ENCODE data around the gene GK.
"Not testable (repeated sequence)": the region's sequence is repeated elsewhere in the genome, so short reads cannot be mapped to it uniquely, and the experiment has no call there.

GK gene

DNA sequence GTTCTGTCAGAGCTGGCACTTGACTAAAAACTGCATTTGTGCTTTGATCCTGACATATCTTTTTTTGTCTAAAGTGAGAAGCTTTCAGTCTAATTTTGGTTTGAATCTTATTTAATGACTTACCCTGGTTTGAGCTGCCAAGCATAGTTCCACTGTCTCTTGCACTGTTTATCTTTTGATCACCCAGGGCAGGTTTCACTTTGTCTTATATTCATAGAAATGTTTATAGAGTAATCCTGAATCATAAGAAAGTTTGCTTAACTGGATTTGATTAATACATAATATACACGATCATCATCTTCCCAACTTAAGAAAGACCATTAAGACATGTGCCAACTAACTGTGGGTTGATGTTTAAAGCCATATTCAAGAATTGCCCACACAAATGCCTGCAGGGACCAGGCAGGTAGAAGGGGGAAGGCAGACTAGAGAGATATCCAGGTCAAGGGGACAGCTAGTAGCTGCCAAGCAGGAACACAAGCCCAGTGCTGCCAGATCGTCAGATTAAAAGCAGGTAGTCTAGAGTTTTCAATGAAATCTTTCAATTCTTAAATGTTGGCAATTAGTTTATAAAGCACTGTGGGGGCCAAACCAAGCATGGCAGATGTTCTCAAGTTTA, 1.9 kb downstream of the GK start:
- no peak for DNase-seq

DNA sequence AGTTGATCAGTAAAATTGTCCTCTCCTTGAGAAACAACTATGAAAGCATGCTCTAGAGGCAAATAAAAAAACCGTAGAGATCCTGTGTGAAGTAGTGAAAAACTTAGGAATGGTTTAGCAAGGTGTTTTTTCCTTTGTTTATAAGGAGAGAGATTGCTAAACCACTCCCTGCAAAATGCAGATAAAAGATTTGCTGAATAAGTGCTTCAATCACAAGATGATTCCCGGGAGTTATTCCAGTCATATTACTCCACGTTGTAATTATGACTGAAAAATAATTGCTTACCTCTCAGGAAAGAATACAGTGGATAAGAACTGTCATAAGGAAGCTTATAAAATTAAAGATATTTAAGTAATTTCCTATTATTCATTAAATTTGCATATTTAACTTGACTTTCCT, 2.8 kb downstream of the GK start:
- DNase-seq: no peak

DNA sequence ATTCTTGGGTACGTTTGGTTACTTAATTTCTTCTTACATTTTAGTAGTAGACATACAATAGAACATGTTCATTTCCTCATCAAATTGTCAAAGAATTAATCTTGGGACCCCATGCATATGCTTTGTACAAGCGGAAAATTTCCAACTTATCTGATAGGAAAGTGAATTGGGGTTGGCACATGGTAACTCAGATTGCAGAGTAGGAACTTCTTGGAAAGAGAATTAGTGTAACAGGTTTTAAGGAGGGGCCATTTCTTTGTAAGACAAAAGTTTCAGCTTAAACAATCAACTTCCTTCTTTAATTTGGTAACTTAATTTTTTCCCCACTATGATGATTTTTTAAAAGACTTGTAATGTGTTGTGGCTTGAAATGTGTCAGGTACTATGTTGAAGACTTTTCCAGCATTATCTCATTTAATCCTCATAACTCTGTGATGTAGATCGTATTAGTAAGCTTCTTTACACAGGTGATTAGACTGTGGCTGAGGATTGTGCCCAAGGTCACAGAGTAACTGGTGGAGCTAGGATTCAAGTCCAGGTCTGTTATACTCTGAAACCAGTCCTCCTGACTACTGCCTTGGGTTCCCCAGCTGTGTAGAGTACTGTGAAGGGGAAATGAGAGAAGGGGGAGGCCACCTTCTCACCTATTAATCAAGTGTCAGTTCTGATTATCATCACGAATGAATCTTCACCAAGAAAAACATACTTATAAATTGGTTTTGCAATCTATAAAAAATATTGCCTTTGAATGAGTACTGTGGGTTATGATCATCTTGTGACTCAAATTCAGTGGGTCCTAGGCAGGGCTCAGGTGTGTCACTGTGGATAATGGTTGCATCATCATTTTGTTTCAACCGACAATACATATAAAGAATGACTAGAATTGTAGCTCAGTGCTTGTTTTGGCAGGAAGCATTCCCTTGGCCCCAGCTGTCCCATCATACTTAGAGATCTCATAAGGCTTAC, 4.3 kb downstream of the GK start:
- no peak for DNase-seq

DNA sequence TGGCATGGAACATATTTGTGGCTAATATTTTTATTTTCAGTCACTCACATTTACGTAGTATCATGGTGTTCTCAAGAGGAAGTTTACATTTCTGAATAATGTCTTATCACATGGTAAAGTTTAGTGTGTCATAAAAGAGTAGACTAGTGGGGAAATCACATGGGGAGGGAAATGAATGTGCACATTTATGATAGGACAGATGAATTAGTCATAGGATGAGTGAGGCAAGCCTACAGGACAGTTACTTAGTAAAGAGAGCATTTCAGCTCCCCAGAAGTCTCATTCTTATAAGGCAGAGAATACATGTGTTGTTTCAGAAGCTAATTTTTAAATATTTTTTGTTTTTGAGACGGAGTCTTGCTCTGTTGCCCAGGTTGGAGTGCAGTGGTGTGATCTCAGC, 6.2 kb downstream of the GK start:
- peak; percentile 15 for DNase-seq

DNA sequence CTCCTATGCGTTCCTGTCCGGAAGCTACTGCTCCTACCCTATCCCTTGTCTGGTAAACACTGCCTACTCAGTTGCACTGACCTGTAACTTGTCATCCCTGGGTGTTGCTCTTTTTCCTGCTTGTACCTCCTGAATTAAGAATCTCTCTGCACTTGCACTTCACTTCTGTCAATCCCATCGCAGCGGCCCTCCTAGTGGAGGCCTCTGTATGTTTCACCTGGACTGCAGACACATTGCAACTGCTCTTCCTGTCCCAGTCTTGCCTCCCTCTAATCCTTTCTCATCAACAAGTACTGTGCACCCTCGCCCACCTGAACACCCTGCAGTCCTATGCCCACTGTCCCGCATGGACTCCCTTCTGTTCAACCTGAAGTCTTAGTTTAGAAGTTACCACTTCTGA, 8.0 kb downstream of the GK start:
- DNase-seq: no peak

DNA sequence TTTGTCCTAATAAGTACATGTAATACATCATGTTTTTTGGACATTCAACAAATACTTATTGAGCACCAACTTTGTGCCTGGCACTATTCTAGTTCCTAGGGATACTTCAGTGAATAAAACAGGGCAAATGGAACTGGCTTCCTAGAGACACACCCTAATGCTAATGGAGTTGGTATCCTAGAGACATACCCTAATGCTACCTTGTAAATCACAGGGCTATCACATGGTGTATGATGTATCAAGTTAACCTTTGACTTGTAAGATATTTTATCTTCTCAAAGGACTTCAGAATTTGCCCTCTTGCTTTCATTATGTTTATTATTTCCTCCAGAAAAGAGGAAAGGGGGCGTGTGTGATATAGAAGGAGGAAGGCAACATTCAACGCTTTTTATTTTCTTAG, 10.1 kb downstream of the GK start:
- DNase-seq: no peak

DNA sequence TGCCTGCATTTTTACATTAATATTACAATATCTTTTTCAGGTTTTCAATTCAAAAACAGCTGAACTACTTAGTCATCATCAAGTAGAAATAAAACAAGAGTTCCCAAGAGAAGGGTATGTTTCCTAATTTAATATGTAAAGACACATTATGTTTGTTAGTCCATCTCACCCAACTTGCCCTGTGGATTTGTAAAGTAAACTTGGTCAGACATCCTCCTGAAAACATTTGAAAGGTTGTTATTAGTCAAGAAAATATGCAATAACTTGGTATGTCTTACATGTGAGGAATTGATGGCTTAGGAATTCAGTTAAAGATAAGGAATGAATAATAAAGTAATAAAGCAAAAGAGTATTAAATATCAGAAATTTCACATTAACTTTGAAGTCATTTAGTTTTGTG, 12.2 kb downstream of the GK start:
- no peak for DNase-seq

DNA sequence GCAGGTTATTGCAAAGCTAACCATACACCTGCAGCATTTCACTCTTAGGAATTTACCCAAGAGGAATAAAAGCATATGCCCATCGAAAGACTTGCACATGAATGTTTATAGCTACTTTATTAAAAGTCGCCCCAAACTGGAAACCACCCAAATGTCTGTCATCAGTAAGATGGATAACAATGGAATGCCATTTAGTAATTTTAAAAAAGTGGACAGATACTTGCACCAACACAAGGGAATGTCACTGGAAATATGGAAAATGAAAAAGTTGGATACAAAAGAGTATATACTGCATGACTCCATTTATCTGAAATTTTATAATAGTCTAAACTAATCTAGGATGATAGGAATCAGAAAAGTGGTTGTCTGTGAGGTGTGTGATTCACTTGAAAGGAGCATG, 12.9 kb downstream of the GK start:
- no peak for DNase-seq

DNA sequence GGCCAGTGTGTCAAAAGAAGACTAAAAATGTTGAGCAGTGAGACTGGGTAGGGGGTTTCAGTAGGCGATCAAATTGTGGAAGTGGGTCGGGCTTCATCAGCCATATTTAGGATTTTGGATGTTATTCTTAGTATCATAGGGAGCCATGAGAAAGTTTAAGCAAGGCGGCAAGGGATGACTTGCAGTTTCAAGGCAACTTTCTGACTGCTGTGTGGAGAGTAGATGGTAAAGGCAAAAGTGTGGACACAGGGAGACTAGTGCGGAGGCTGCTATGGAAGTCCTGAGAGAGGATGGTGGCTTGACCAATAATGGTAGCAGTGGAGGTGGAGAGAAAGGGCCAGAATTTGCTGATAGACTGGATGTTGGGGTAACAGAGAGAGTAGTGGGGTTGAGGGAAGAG, 15.4 kb downstream of the GK start:
- no peak for DNase-seq

DNA sequence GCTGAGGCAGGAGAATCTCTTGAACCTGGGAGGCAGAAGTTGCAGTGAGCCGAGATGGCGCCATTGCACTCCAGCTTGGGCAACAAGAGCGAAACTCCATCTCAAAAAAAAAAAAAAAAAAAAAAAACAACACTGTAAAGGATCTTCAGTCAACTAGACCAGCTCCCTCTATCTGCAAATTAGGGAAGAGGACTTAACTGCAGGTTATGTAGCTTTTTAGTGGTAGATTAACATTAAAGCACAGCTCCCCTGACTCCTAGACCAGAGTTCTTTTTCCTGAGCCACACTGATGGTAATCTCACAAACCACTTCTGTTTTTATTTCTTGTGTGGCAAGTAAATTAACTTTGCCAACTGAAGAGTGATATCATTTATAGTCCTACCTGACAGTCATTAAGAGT, 18.0 kb downstream of the GK start:
- not testable (repeated sequence) for DNase-seq

DNA sequence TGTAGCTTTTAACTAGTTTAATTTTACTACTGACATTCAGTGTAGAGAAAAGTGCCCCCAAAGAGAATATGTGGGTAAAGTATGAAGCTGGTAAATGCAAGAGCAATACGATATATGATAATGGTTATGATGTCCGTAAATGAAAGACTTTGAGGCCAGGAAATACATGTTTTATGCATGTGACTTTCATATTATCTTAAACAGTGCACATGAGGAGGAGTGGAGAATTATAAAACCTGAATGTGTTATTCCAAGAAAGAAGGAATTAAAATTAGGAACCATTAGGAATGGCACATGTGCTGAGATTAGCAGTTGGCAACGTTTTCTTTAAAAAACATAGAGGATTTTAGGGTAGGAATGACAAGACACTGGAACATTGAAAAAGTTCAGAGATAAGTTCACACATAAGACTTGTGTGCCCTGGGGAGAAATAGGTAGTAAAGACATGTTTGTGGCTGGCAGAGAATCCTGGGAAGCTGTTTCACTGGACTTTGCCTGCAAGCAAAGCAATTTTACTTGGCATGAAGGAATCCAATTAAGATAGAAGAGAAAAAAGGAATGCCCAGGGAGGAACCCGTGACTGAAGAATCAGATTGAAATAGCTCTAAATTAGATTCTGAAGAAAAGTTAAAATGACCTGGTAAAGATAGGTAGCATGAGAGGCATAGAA, 20.0 kb downstream of the GK start:
- DNase-seq: no peak

DNA sequence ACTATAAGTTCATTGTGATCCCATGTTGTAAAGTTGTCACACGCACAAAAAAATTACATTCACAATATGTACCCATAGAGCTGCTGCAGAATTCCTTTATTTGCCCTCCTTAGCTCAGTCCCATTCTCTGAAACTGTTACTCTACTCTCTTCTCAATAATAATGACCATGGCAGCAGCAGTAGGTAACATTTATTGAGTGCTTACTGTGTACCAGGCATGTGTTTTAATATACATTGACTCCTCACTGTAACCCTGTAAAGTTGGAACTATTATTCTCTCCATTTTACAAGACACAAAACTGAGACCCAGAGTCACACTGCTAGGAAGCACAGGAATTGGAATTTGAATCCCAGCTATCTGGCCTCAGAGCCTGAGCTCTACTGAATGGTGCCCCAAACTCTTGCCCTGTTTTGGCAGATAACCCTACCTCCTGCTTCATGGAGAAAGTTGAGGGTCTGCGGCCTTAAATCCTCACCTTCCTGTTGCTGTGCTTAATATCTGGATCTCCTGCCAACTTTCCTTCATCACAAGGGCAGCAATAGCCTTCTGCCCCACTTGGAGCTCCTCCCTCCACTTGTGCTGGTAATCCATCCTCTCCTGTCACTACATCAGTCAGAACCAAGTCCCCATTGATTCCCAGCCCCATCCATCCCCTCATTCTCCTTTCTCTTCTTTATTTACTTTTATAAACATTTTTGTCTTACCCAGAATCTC, 20.8 kb downstream of the GK start:
- DNase-seq: no peak

DNA sequence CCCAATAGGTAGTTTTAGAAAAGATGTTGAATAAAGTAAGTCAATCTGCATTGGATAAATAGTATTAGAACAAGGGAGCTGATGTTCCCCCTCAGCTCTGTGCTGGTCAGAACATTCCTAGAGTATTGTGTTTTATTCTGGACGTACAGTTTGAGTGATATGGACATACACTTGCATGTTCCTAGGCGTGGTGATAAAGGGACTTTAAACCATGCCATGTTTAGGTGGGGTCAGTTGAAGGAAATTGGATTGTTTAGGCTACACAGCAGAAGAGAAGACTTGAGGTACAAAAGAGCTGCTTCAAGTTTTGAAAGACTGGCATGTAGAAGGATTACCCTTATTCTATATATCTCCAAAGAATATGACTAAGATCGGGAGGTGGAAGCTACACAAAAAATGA, 21.6 kb downstream of the GK start:
- no peak for DNase-seq

DNA sequence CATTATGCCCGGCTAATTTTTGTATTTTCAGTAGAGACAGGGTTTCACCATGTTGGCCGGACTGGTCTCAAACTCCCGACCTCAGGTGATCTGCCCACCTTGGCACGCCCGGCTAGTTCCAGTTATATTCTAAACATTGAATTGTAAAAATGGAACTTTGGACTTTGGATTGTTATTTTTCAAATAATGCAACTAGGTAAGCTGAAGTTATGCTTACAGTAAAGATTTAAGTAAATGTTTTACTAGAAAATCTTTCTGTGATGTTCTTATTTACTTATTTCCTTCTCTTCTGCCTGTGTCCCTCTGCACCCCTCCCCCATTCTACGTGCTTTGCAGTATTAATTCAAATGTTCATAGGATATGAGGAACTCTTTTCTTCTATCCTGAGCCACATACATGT, 26.1 kb downstream of the GK start:
- no peak for DNase-seq

DNA sequence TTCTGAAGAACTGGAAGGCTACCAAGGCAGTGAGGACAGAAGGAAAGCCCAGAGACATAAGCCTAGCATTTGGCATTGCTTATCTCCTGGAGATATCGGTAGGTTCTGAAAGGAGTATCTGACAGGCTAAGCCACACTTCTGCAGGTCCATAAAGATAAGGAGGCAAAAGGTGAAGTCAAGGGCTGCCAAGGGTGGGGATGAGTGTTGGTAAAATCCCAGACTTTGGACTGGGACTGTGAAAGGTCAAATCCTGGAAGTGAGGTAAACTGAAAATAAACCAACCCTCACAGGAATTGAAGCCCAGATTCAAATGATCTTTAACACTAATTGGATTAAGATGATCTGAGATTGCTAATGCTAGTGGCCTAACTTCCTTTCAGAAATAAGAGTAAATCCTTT, 27.4 kb downstream of the GK start:
- DNase-seq: no peak

DNA sequence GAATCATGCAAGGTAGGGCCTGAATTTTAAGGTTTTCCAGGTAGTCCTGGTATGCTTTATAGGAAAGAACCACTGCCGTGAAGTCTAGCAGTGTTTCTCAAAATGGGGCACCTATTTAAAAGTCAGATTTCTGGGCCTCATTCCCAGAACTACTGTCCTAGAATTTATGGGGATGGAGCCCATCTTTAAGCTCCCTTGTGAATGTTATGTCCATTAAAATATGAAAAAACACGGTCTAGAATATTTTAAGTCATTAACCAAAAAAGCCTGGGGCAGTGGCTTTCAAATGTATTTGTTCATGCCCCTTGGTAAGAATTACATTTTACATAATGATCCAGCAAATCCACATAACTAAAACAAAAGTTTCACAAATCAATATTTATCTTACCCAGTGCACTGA, 35.4 kb downstream of the GK start:
- no peak for DNase-seq

DNA sequence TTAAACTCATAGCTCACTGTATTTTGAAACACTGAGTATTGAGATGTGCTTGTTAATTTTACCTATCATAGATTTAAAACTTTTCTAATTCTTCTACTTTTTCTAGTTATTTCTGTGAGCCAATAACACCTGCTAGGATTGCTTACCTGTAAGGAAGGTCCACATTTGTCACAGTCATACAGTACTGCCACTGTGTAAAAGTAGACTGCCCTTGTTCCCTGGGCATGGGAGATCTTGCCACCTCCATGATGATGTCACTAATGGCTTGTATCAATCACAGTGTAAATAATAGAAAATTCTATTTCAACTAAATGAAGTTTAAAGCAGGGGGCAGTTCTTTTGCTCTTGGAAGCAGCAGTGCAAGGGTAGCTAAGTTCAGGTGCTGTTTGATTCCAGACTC, 35.9 kb downstream of the GK start:
- DNase-seq: no peak

DNA sequence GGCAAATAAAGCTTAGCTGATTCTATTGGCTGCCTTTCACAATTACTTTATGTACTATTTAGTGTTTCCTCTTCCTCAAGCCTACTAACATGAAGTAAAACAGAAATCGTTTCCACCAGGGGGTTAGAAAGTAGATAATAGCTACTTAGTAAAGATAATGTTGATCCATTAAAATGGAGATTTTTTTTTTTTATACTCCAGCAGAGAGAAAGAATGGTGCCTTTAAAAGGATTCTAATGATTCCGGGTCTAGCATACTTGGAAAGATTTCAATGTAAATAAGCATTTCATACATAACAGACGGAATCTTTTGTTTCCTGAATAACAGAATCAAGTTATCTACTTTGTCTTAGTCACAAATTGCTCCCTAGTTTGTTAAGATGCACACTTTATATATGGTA, 37.1 kb downstream of the GK start:
- DNase-seq: no peak

DNA sequence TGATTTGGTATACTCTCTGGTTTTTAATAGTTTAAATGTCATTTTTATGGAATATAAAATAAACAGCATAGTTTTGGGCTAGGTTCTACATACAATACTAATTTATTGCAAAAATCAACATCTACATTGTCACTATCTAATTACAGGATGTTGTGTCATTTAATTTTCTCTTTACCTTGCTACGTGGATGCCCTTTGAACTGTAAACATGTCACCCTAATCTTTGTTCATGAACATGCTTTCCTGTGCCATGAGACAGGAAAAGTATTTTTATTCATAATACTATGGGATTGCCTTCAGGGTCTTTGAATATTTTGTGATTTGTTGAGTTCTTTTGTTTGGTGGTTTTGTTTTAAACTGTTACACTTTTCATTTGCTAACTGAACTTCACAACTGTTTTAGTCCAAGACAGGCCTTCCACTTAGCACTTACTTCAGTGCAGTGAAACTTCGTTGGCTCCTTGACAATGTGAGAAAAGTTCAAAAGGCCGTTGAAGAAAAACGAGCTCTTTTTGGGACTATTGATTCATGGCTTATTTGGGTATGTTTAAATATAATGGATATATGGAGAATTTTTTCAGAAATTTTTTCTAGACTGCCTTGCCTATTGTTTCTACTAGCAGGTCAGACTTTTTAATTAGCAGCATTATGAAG, 40.9 kb downstream of the GK start:
- DNase-seq: no peak

DNA sequence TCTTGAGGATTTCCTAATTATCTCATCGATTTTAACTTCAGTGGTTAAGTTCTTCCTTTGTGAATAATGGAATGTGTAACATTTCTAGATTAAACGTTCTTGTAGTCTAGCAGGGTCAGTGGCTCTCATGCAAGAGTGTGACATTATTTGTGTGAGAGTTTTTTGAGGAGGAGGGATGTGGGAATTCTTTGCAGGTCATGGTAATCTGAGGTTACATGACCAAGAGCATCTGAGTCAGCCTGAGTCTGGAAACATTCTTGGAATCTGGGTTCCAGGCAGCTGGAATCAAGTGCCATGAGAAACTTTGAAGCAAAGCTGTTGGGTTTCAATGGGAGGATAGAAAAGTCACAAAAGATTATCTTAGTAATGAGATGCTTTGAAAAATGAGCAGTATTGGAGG, 49.5 kb downstream of the GK start:
- no peak for DNase-seq

DNA sequence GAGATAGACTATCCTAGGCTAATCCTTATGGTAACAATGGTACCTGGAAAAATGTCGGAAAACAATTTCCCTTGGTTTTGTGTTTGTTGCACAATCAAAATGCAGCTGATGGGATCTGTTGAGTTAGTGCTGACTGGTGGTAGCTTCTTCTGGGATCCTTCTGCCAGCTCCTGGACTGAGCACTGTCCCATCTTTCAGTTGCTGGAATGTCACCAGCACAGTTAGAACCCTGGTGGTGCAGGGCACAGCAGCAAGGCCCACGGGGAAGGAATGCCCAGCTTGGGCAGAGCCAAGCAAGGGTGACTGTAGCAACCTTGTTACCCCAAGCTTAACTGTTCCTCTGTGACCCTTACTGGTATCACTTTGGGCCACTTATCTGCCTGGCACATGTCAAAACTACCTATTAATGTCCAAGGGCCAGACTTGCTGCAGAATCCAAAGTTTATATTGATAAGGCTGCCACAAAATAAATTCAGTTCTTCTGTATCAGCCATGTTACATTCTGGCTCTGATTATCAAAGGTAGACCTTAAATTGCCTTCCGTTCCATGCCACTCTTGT, 53.1 kb downstream of the GK start:
- no peak for DNase-seq

DNA sequence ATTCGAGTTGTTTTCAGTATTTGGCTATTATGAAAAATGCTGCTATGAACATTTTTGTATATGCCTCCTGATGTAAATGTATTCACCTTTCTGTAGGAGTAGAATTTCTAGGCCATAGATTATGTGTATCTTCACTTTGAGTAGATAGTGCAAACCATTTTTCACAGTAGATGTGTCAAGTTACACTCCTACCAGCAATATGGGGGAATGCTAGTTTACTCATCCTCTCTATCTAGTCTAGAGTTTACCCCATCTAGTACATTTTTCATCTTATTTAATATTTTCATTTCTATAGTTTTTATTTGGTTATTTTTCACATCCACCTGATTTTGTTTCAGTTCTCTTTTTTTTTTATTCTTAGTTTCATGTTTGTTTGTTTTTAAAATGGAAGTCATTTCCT, 59.0 kb downstream of the GK start:
- DNase-seq: no peak

All from GDM1 (cell line).